Psoas muscle (tissue), 8 donors: ENCODE data around the gene CCDC192. TPM values are rescaled to one million over a fixed set of nuclear protein-coding genes. Genes with fewer than 3 reads are reported as not detected.

Source experiments
- ATAC-seq, 4 donors: fragments of 200-7000 bp; cut with Tn5 transposase; one replicate each; pipeline ENCODE4 v1.9.1; 2020; ENCODE audit warnings: moderate library complexity in 3 of 4, mild to moderate bottlenecking in 2 of 4
- DNase-seq, 2 donors: peaks; one replicate each; pipeline ENCODE4 v3.0.0-alpha.2; 2020
- H3K27ac ChIP-seq: fragments of 200-600 bp; one replicate; pipeline ENCODE4 v1.8.0; 2022
- H3K27me3 ChIP-seq, 3 donors: fragments of 200-600 bp in 1 of 3; one replicate each; pipeline versions ENCODE4 v1.6.1 to v1.8.0; 2013 to 2022; ENCODE audit warnings: low read length in 2 of 3, mild to moderate bottlenecking in 2 of 3, moderate library complexity in 1 of 3; ENCODE audit not compliant: insufficient read depth in 3 of 3
- H3K36me3 ChIP-seq, 2 donors: fragments of 200-600 bp in 1 of 2; one replicate each; pipeline versions ENCODE4 v1.6.1 to v1.8.0; 2013 to 2022; ENCODE audit warnings: low read depth in 1 of 2, mild to moderate bottlenecking in 1 of 2, moderate library complexity in 1 of 2; ENCODE audit not compliant: insufficient read depth in 1 of 2
- H3K4me1 ChIP-seq: fragments of 200-600 bp; one replicate; pipeline ENCODE4 v1.8.0; 2022
- H3K4me3 ChIP-seq: fragments of 200-600 bp; one replicate; pipeline ENCODE4 v1.8.0; 2022; ENCODE audit warnings: mild to moderate bottlenecking
- H3K9me3 ChIP-seq: fragments of 200-600 bp; one replicate; pipeline ENCODE4 v1.8.0; 2022
- WGBS, 3 donors: extraction: QIAGEN DNeasy Blood & Tissue Kit; methylation state at CpG; one replicate each; pipeline versions ENCODE4 v1.1.6 to v1.1.7; 2013; 5-methylcytosine and 5-hydroxymethylcytosine counted together
- intact Hi-C, 2 donors: fragments of 100-400 bp; cut with DNase I; formaldehyde crosslinking; loops; one replicate each; pipeline versions ENCODE4 v1.11.0 to v1.14.2; 2022
- polyA plus RNA-seq, 3 donors: library from polyadenylated mRNA; stranded (reverse); fragments of 200-250 nt; gene quantifications; one replicate each; pipeline ENCODE4 v1.2.3, GENCODE V29; 2013
- total RNA-seq, 4 donors: library from RNA; stranded (reverse); fragmentation: NEBNext Ultra II Directional in 2 of 4; extraction: Animal tissue kit (Norgen Biotek cat#: 25700) in 2 of 4; gene quantifications; one replicate each; pipeline versions ENCODE4 v1.2.1 to v1.2.4, GENCODE V29; 2021 to 2023
- TF ChIP-seq, protein P1 (sequence below): fragments of 200-600 bp; IDR thresholded peaks from one replicate; pipeline ENCODE4 v1.8.0; 2022; ENCODE audit warnings: antibody characterized with exemption
- donor health status: healthy with polysubstance abuse.
- donor health status: DM: no; HTN: no; CAD: no; lungs with moderate emphysema.
- donor health status: Bipolar disorder and iron deficiency.
- donor health status: healthy.
- donor health status: DM: yes; HTN: yes; CAD: no.
- donor health status: DM: no; HTN: no; CAD: no.
- donor health status: DM: no; HTN: no; CAD: no.
- donor health status: DM: yes; HTN: yes; CAD: no.

CCDC192 gene
- total and polyA plus RNA-seq, 7 donors: 0.12 to 1.2 (median 0.19) TPM; not detected in 4

- H3K4me1 ChIP-seq: peaks cover 21% of the 10 kb centered on the region
- intact Hi-C loops: no loop called here
- no peak overlapping the region for H3K4me3 ChIP-seq
- TF ChIP-seq, protein P1, sequence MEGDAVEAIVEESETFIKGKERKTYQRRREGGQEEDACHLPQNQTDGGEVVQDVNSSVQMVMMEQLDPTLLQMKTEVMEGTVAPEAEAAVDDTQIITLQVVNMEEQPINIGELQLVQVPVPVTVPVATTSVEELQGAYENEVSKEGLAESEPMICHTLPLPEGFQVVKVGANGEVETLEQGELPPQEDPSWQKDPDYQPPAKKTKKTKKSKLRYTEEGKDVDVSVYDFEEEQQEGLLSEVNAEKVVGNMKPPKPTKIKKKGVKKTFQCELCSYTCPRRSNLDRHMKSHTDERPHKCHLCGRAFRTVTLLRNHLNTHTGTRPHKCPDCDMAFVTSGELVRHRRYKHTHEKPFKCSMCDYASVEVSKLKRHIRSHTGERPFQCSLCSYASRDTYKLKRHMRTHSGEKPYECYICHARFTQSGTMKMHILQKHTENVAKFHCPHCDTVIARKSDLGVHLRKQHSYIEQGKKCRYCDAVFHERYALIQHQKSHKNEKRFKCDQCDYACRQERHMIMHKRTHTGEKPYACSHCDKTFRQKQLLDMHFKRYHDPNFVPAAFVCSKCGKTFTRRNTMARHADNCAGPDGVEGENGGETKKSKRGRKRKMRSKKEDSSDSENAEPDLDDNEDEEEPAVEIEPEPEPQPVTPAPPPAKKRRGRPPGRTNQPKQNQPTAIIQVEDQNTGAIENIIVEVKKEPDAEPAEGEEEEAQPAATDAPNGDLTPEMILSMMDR: no peak
- no peak for ATAC-seq
- WGBS, 3 donors: 73 to 80% (median 78%) methylated on average over 5 of the region's 5 CpGs
- no peaks in the 10 kb centered on the region for H3K27me3 ChIP-seq
- no peak for DNase-seq
- no peak overlapping the region for H3K27ac ChIP-seq
- H3K9me3 ChIP-seq: no peaks in the 10 kb centered on the region
- H3K36me3 ChIP-seq: peaks cover 0 to 4% of the 10 kb centered on the region in 2 donors
Observed at GRCh38 chr5:127958421-127959011, 255.3 kb downstream of the CCDC192 start.

- H3K4me1 ChIP-seq: peaks cover 21% of the 10 kb centered on the region
- WGBS, 3 donors: 33 to 41% (median 35%) methylated on average over 3 of the region's 3 CpGs
- TF ChIP-seq, protein P1: no peak
- ATAC-seq (peak in 1 of 4 donors; percentile 47), DNase-seq (peak; percentile 57 to 59)
- peaks cover 0 to 4% of the 10 kb centered on the region in 2 donors for H3K36me3 ChIP-seq
- no peaks in the 10 kb centered on the region for H3K27me3 ChIP-seq
- no peak overlapping the region for H3K27ac ChIP-seq
- no peaks in the 10 kb centered on the region for H3K9me3 ChIP-seq
- intact Hi-C loops: no loop called here
- H3K4me3 ChIP-seq: no peak overlapping the region
Observed at GRCh38 chr5:127959152-127959764, 256.1 kb downstream of the CCDC192 start.

DNA sequence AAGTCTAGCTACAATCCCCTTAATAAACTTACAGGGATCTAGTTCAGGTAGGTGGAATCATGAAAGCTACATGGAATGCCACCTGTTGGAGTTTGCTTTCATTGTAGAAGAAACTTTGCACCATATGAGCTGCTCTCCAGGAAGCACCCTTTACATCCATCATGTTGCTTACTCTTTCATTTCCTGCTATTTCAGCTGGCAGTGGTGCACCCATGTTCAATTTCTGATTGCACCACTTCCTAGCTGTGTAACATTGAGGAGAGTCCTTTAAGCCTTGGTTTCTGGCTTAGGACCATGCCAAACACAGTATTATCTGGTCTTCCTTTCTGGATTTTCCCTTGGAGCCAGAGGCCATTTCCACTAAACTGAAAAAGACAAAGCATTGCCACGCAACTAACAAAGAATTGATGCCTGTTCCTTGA, 257.1 kb downstream of the CCDC192 start:
- Histone ChIP-seq H3K27ac (peak overlapping the region; percentile 21), H3K27me3 (no peaks in the 10 kb centered on the region), H3K9me3 (no peaks in the 10 kb centered on the region), H3K36me3 (peaks cover 0 to 4% of the 10 kb centered on the region in 2 donors), H3K4me3 (no peak overlapping the region), H3K4me1 (peaks cover 21% of the 10 kb centered on the region)
- intact Hi-C loops: no loop called here
- WGBS, 3 donors: 63 to 80% (median 77%) methylated on average over 1 of the region's 1 CpG
- no peak for DNase-seq
- ATAC-seq: peak in 2 of 4 donors; percentile 40 to 45
- TF ChIP-seq, protein P1: no peak

DNA sequence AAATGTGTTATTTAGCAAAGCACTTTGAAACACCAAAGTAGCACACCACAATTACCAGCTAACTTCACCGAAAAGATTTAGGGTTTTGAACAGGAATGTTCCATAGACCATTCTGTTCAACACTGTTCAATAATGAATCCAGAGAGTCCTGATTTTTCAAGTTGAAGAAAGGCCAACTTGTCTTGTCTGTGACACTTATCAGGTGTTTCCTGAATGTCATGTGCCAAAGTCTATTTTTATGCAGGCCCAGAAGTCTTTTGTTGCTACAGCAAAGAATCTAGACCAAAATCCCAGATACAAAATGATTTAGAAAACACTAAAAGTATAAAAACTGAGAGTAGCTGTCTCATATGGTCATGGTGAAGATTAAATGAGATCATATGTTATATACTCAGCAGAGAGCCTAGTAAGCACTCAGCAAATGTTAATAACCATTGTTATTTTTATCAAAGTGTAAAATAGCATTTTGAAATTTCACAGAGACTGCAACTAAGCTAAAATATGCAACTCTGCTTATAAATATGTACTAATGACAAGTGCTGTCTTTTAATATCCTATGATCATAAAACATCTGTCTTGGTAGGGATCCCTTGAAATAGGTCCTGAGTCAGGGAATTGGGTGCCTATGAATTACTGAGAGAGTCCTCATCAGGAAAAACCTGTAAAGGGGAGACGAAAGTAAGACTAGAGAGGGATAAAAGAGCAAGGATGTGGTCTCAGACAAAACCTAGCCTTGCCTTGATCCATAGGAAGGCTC, 258.0 kb downstream of the CCDC192 start:
- H3K4me1 ChIP-seq: peaks cover 21% of the 10 kb centered on the region
- intact Hi-C loops: no loop called here
- ATAC-seq (peak; percentile 44 to 69 (median 64)), DNase-seq (no peak)
- H3K27ac ChIP-seq: peak overlapping the region; percentile 20
- TF ChIP-seq, protein P1: no peak
- H3K36me3 ChIP-seq: peaks cover 0 to 9% of the 10 kb centered on the region in 2 donors
- H3K27me3 ChIP-seq: no peaks in the 10 kb centered on the region
- H3K9me3 ChIP-seq: no peaks in the 10 kb centered on the region
- WGBS, 3 donors: 72 to 75% (median 73%) methylated on average over 2 of the region's 2 CpGs
- H3K4me3 ChIP-seq: no peak overlapping the region
